ENCODE measurements around the gene HPD. TPM values are rescaled to one million over a fixed set of nuclear protein-coding genes. Genes with fewer than 3 reads are reported as not detected.
A peak's percentile ranks its signal among the peaks of the same experiment; 100 is the strongest.

The HPD gene
- total and polyA plus RNA-seq, 2 experiments from 2014 or later, result 20.9 to 35.8 TPM

DNA sequence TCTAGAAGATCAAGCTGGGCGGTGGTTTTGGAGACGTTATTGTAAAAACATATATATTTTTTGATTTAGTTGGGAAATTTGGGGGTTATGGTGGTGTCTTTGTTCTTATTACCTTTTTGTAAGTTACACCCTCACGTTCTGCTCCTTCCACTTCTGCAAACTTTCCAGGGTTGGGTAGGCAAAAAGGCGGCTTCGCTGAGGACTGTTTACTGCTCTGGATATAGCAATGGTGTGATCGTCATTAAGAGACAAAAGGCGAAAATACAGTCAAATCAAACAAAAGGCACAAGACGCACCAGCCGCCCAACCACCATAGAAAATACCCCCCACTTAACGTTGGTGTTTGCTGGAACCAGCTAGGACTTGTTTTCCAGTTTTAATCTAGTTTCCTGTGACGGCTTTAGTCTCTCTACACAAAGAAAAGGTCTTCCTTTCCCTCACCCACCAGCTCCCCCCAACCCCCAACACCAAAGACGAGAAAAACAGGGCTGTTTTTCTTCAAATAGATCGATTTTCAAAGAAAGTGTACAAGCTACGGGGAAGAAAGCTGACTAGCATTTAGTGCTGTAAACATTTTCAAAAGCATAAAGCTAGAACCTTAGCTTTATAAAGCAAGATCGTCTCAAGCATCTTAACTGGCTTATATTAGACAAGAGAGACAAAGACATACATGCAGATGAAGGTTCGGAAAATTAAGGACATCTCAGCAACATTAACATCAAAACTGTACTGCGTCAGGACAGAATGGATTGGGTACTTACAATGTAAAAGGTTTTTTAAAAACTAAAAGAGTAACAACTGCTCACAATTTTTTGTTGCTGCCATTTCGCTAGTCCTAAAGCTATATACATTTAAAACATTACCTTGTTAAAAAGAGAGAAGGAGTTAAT, 56.8 kb downstream of the HPD start:
- Histone ChIP-seq H4K20me1 (ENCODE audit: insufficient read depth, poor library complexity, severe bottlenecking) (peaks cover 23% of the 10 kb centered on the region), H3K27ac (peak overlapping the region; percentile 100), H3K9me3 (ENCODE audit: low read depth) (no peaks in the 10 kb centered on the region), H3K4me2 (peak overlapping the region; percentile 96), H3K4me1 (ENCODE audit: insufficient read depth) (peaks cover 42% of the 10 kb centered on the region), H3K9me2 (replicated peaks; ENCODE audit: insufficient read depth) (no peaks in the 10 kb centered on the region), H3K4me3 (peak overlapping the region; percentile 30), H3K36me3 (replicated peaks; ENCODE audit: insufficient read depth, low read depth) (no peaks in the 10 kb centered on the region), H3K79me2 (peaks cover 72% of the 10 kb centered on the region), H3K27me3 (no peaks in the 10 kb centered on the region), H2AFZ (no peak overlapping the region)
- TF ChIP-seq EZH2 (IDR thresholded peaks at IDR 0.05; ENCODE audit: borderline replicate concordance) (no peak), EZH2phosphoT487 (IDR thresholded peaks at IDR 0.05; ENCODE audit: low read depth, severe bottlenecking, unreplicated experiment) (no peak), CTCF (IDR thresholded peaks at IDR 0.05; ENCODE audit: poor library complexity) (no peak)
- DNase-seq (ENCODE audit: low spot score), result no peak
- WGBS (ENCODE audit: low lambda C conversion rate, missing lambda C conversion rate), result 3% methylated on average over 18 of the region's 18 CpGs

GRCh38 chr12:121800694-121801594, 57.7 kb downstream of the HPD start:
- TF ChIP-seq EZH2 (IDR thresholded peaks at IDR 0.05; ENCODE audit: borderline replicate concordance), result no peak
- H3K9me2 ChIP-seq (replicated peaks; ENCODE audit: insufficient read depth), result no peaks in the 10 kb centered on the region
- H3K4me1 ChIP-seq (ENCODE audit: insufficient read depth), result peaks cover 43% of the 10 kb centered on the region
- 1% methylated on average over 48 of the region's 86 CpGs for WGBS (ENCODE audit: low lambda C conversion rate, missing lambda C conversion rate)
- H4K20me1 ChIP-seq (ENCODE audit: insufficient read depth, poor library complexity, severe bottlenecking), result peaks cover 25% of the 10 kb centered on the region
- H3K27me3 ChIP-seq, result no peaks in the 10 kb centered on the region
- peaks cover 70% of the 10 kb centered on the region for H3K79me2 ChIP-seq
- peak overlapping the region; percentile 30 for H3K4me3 ChIP-seq
- peak overlapping the region; percentile 100 for H3K27ac ChIP-seq
- DNase-seq (ENCODE audit: low spot score), result peak; percentile 88
- no peaks in the 10 kb centered on the region for H3K9me3 ChIP-seq (ENCODE audit: low read depth)
- H3K36me3 ChIP-seq (replicated peaks; ENCODE audit: insufficient read depth, low read depth), result no peaks in the 10 kb centered on the region
- peak overlapping the region; percentile 96 for H3K4me2 ChIP-seq
- H2AFZ ChIP-seq, result no peak overlapping the region

DNA sequence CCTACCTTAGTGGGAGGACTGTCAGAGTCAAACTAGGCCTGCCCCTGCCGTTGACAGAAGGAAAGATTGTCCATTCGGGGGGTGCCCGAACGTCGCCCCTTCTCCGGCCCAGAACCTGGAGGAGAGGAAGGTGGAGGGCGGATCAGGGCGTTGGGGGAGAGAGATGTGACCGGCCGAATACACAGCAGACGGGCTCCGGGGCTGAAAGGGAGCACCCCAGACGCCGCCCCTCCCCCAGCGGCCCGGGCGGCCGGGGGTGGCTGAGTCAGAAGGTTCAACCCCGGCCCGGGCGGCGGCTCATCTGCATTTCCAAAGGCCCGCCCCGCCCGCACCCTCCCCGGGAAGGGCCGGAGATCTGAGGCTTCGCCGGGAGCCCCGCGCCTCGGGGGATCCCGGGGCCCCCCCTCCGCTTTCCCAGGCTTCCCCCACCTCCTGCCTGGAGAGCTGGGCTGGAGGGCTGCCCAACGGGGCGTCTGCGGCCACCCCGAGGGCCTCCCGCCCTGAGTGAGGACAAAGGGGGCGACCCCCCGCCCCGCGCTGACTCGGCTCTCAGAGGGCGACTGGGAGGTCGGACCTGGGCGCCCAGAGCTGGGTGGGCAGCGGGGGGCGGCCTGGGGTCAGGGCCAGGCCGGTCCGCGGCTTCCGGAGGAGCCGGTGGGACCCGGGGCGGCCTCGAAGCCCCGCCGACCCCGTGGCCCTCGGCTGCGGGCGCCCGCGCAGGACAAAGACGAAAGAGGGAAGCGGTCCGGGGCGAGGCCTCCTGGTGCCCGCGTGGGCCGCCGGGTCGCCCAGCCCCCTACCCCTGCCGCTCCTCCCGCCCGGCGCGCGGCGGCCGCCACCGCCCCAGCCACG, 58.6 kb downstream of the HPD start:
- H3K79me2 ChIP-seq, result peaks cover 70% of the 10 kb centered on the region

More for the DNA sequence above, 58.6 kb downstream of the HPD start:
- TF ChIP-seq EZH2phosphoT487 (IDR thresholded peaks at IDR 0.05; ENCODE audit: low read depth, severe bottlenecking, unreplicated experiment) (no peak), EZH2 (IDR thresholded peaks at IDR 0.05; ENCODE audit: borderline replicate concordance) (no peak), CTCF (IDR thresholded peaks at IDR 0.05; ENCODE audit: poor library complexity) (no peak)
- H3K9me3 ChIP-seq (ENCODE audit: low read depth), result no peaks in the 10 kb centered on the region
- peaks cover 25% of the 10 kb centered on the region for H4K20me1 ChIP-seq (ENCODE audit: insufficient read depth, poor library complexity, severe bottlenecking)
- no peaks in the 10 kb centered on the region for H3K36me3 ChIP-seq (replicated peaks; ENCODE audit: insufficient read depth, low read depth)
- WGBS (ENCODE audit: low lambda C conversion rate, missing lambda C conversion rate), result under 1% methylated on average over 36 of the region's 84 CpGs
- H3K4me2 ChIP-seq, result peak overlapping the region; percentile 96
- peak overlapping the region; percentile 86 for H3K4me3 ChIP-seq
- H3K9me2 ChIP-seq (replicated peaks; ENCODE audit: insufficient read depth), result no peaks in the 10 kb centered on the region
- H2AFZ ChIP-seq, result no peak overlapping the region
- no peaks in the 10 kb centered on the region for H3K27me3 ChIP-seq
- peak; percentile 95 for DNase-seq (ENCODE audit: low spot score)
- H3K27ac ChIP-seq, result peak overlapping the region; percentile 100
- H3K4me1 ChIP-seq (ENCODE audit: insufficient read depth), result peaks cover 47% of the 10 kb centered on the region
